ENCODE measurements around the gene ZFAND3. TPM values are rescaled to one million over a fixed set of nuclear protein-coding genes. Genes with fewer than 3 reads are reported as not detected.

The ZFAND3 gene
- total RNA-seq, 4 donors from 2014 or later = 46.3 to 73.6 (median 49.3) TPM

GRCh38 chr6:37965964-37966676, 146.6 kb downstream of the ZFAND3 start:
- H3K27ac ChIP-seq = no peak overlapping the region
- no peaks in the 10 kb centered on the region for H3K36me3 ChIP-seq
- H3K4me1 ChIP-seq = peaks cover 0 to 32% (median 4%) of the 10 kb centered on the region in 3 donors
- 57 to 94% methylated on average over 2 of the region's 3 CpGs for WGBS, 2 donors (ENCODE audit: low coverage in 1 of 2)
- no peaks in the 10 kb centered on the region for H3K27me3 ChIP-seq
- H3K4me3 ChIP-seq = no peak overlapping the region
- ATAC-seq = no peak
- no peak for TF ChIP-seq EP300 (IDR thresholded peaks at IDR 0.05)
- no peak for TF ChIP-seq POLR2AphosphoS5 (IDR thresholded peaks at IDR 0.05)
- TF ChIP-seq, protein P1, sequence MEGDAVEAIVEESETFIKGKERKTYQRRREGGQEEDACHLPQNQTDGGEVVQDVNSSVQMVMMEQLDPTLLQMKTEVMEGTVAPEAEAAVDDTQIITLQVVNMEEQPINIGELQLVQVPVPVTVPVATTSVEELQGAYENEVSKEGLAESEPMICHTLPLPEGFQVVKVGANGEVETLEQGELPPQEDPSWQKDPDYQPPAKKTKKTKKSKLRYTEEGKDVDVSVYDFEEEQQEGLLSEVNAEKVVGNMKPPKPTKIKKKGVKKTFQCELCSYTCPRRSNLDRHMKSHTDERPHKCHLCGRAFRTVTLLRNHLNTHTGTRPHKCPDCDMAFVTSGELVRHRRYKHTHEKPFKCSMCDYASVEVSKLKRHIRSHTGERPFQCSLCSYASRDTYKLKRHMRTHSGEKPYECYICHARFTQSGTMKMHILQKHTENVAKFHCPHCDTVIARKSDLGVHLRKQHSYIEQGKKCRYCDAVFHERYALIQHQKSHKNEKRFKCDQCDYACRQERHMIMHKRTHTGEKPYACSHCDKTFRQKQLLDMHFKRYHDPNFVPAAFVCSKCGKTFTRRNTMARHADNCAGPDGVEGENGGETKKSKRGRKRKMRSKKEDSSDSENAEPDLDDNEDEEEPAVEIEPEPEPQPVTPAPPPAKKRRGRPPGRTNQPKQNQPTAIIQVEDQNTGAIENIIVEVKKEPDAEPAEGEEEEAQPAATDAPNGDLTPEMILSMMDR (IDR thresholded peaks at IDR 0.05) = no peak
- no peak for TF ChIP-seq POLR2A (IDR thresholded peaks at IDR 0.05)
- H3K9me3 ChIP-seq = no peaks in the 10 kb centered on the region

DNA sequence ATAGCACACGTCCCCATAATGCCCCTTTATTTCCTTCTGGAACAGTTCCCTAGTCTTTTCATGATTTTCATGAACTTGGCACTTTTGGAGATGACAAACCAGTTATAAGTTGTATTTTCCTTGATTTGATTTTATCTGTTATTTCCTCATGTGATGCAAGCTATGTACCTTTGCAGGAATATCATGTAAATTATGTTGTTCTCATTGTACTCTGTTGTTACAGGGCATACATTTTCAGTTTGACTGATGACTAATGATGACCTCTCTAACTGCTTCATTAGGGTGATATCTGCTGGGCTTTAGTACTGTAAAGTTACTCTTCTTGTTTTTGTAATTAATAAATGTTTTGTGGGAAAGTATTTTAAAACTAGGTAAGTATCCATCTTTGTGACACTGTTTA, 147.3 kb downstream of the ZFAND3 start:
- WGBS, 2 donors (ENCODE audit: low coverage in 1 of 2) = 23 to 38% methylated on average over 1 of the region's 1 CpG
- Histone ChIP-seq H3K9me3 (no peaks in the 10 kb centered on the region), H3K36me3 (no peaks in the 10 kb centered on the region), H3K27ac (no peak overlapping the region), H3K27me3 (no peaks in the 10 kb centered on the region), H3K4me3 (no peak overlapping the region), H3K4me1 (peaks cover 0 to 38% (median 4%) of the 10 kb centered on the region in 3 donors)
- no peak for ATAC-seq
- TF ChIP-seq POLR2AphosphoS5 (IDR thresholded peaks at IDR 0.05) (no peak), EP300 (IDR thresholded peaks at IDR 0.05) (no peak), POLR2A (IDR thresholded peaks at IDR 0.05) (no peak)
- TF ChIP-seq, protein P1 (IDR thresholded peaks at IDR 0.05) = no peak

GRCh38 chr6:37967651-37968050, 148.1 kb downstream of the ZFAND3 start:
- Histone ChIP-seq H3K36me3 (no peaks in the 10 kb centered on the region), H3K9me3 (no peaks in the 10 kb centered on the region), H3K27me3 (no peaks in the 10 kb centered on the region), H3K4me1 (peaks cover 4 to 44% (median 5%) of the 10 kb centered on the region in 3 donors), H3K4me3 (no peak overlapping the region), H3K27ac (no peak overlapping the region)
- ATAC-seq = no peak
- WGBS, 2 donors (ENCODE audit: low coverage in 1 of 2) = 100% methylated on average over 1 of the region's 1 CpG
- TF ChIP-seq POLR2AphosphoS5 (IDR thresholded peaks at IDR 0.05) = no peak
- TF ChIP-seq EP300 (IDR thresholded peaks at IDR 0.05) = no peak
- TF ChIP-seq POLR2A (IDR thresholded peaks at IDR 0.05) = no peak
- TF ChIP-seq, protein P1 (IDR thresholded peaks at IDR 0.05) = no peak

- TF ChIP-seq, protein P1 (IDR thresholded peaks at IDR 0.05) = no peak
- TF ChIP-seq EP300 (IDR thresholded peaks at IDR 0.05) (no peak), POLR2A (IDR thresholded peaks at IDR 0.05) (no peak), POLR2AphosphoS5 (IDR thresholded peaks at IDR 0.05) (no peak)
- Histone ChIP-seq H3K9me3 (peaks cover 0 to 10% (median 0%) of the 10 kb centered on the region in 3 donors), H3K4me3 (no peak overlapping the region), H3K27ac (no peak overlapping the region), H3K4me1 (peaks cover 2 to 44% (median 13%) of the 10 kb centered on the region in 3 donors), H3K36me3 (no peaks in the 10 kb centered on the region), H3K27me3 (no peaks in the 10 kb centered on the region)
- ATAC-seq = no peak
- WGBS, 2 donors (ENCODE audit: low coverage in 1 of 2) = 42% methylated on average over 2 of the region's 2 CpGs; no CpG with 5 or more reads in 1 of the 2 donors
Measured at GRCh38 chr6:37971266-37971665, 151.7 kb downstream of the ZFAND3 start.
